Vagina (tissue), 2 donors: ENCODE data around the gene VTI1A.
A peak's percentile ranks its signal among the peaks of the same experiment; 100 is the strongest.

Experiments used
- CTCF ChIP-seq, 3 experiments: fragments of 450-650 bp in 2 of 3; fragments of 200-600 bp in 1 of 3; sonication (generic) in 1 of 3; IDR thresholded peaks; one replicate each; pipeline ENCODE4 v1.5.1; 2017 to 2019; ENCODE audit warnings: antibody characterized with exemption in 3 of 3, mild to moderate bottlenecking in 2 of 3, moderate library complexity in 2 of 3
- POLR2A ChIP-seq, 2 donors: fragments of 450-650 bp; IDR thresholded peaks; one replicate each; pipeline ENCODE4 v1.6.1; 2017; ENCODE audit warnings: antibody characterized with exemption in 2 of 2, mild to moderate bottlenecking in 2 of 2, moderate library complexity in 2 of 2
- POLR2AphosphoS5 ChIP-seq, 2 donors: sonication (generic); formaldehyde crosslinking; IDR thresholded peaks; one replicate each; pipeline ENCODE4 v1.9.0; 2017; ENCODE audit warnings: antibody characterized with exemption in 2 of 2, mild to moderate bottlenecking in 2 of 2, low read depth in 1 of 2; ENCODE audit not compliant: insufficient read depth in 1 of 2

GRCh38 chr10:112782200-112782907 lies 335.3 kb downstream of the VTI1A start:
- no peak for TF ChIP-seq POLR2A (IDR thresholded peaks at IDR 0.05)
- TF ChIP-seq POLR2AphosphoS5 (IDR thresholded peaks at IDR 0.05; ENCODE audit: insufficient read depth in 1 of 2, low read depth in 1 of 2), result peak in 1 of 2 donors; percentile 19
- no peak for TF ChIP-seq CTCF (IDR thresholded peaks at IDR 0.05)
